ENCODE data around the gene CENPX. TPM values are rescaled to one million over a fixed set of nuclear protein-coding genes. Genes with fewer than 3 reads are reported as not detected.

Gene CENPX
- total RNA-seq, 1 experiment from 2014 or later = 77.9 TPM

GRCh38 chr17:82055023-82055964, 32.6 kb upstream of the CENPX start:
- Histone ChIP-seq H3K9me3 (ENCODE audit: control insufficient read depth, low read depth, low read length) (no peaks in the 10 kb centered on the region), H3K56ac (ENCODE audit: insufficient read length, low read depth, low read length) (no peak overlapping the region), H2BK12ac (ENCODE audit: insufficient read length, low read depth, low read length) (no peak overlapping the region), H2BK20ac (ENCODE audit: low read depth, low read length, poor library complexity, severe bottlenecking) (no peak overlapping the region), H3K9ac (ENCODE audit: extremely low read depth, insufficient read length, low read length) (no peak overlapping the region), H4K5ac (ENCODE audit: insufficient read length, low read depth, low read length) (no peak overlapping the region), H2BK120ac (ENCODE audit: low read depth, low read length, poor library complexity, severe bottlenecking) (no peak overlapping the region), H4K91ac (ENCODE audit: insufficient read length, low read depth, low read length) (no peak overlapping the region), H4K20me1 (ENCODE audit: control insufficient read depth, insufficient read depth, insufficient read length) (peaks cover 3% of the 10 kb centered on the region), H3K23me2 (ENCODE audit: insufficient read length, low read depth, low read length, poor library complexity, severe bottlenecking) (no peaks in the 10 kb centered on the region), H3T11ph (ENCODE audit: low read length) (no peak overlapping the region), H2AFZ (ENCODE audit: low read length) (no peak overlapping the region), H3K79me2 (ENCODE audit: insufficient read depth, low read length) (no peaks in the 10 kb centered on the region), H3K79me1 (ENCODE audit: insufficient read depth, low read depth, low read length, poor library complexity, severe bottlenecking) (peaks cover 2% of the 10 kb centered on the region), H4K8ac (replicated peaks; ENCODE audit: insufficient read length, low read depth, low read length) (no peak overlapping the region), H3K23ac (ENCODE audit: insufficient read length, low read depth, low read length) (no peak overlapping the region), H2AK5ac (ENCODE audit: insufficient read length, low read length) (no peak overlapping the region), H3K18ac (ENCODE audit: insufficient read length, low read depth, low read length) (no peak overlapping the region), H3K4me1 (ENCODE audit: insufficient read depth, low read length) (no peaks in the 10 kb centered on the region), H3K14ac (ENCODE audit: insufficient read depth, low read length) (no peak overlapping the region; the same call in 1 of the 2 replicates), H3K4ac (ENCODE audit: low read depth, low read length) (no peak overlapping the region), H3K4me2 (ENCODE audit: insufficient read depth, insufficient read length, low read length) (no peak overlapping the region), H3K27me3 (ENCODE audit: insufficient read depth, low read length) (no peaks in the 10 kb centered on the region), H2BK5ac (ENCODE audit: insufficient read length, low read length) (no peak overlapping the region), H3K27ac (ENCODE audit: insufficient read length, low read depth, low read length) (no peak overlapping the region), H2BK15ac (ENCODE audit: low read depth, low read length) (no peak overlapping the region)
- DNase-seq = no peak
- H3K27me3 Mint-ChIP-seq (ENCODE audit: low read depth) = no peaks in the 10 kb centered on the region; the same call in 1 of the 2 replicates
- no peaks in the 10 kb centered on the region for H3K9me3 Mint-ChIP-seq
- peak overlapping the region in 1 of 2 experiments; percentile 38; a peak in 1 of 5 replicates for H3K4me3 Mint-ChIP-seq
- TF ChIP-seq CTCF (conservative IDR thresholded peaks at IDR 0.05) = no peak
- WGBS (ENCODE audit: extremely low coverage, insufficient read length, low lambda C conversion rate) = no CpG with 5 or more reads among the region's 26 CpGs
- peaks cover 6 to 43% (median 37%) of the 10 kb centered on the region in 3 experiments for H3K36me3 Mint-ChIP-seq (ENCODE audit: insufficient read depth in 1 of 3, low read depth in 3 of 3)
- H3K27ac Mint-ChIP-seq = no peak overlapping the region
- peaks cover 0 to 13% of the 10 kb centered on the region in 2 experiments; a peak in 2 of 4 replicates for H3K4me1 Mint-ChIP-seq

Data from H9 (cell line).